Left cardiac atrium (tissue), 4 donors: ENCODE results near the gene SLC25A29. TPM values are rescaled to one million over a fixed set of nuclear protein-coding genes. Genes with fewer than 3 reads are reported as not detected.

Experiments
- ATAC-seq, 2 donors: fragments of 200-7000 bp; cut with Tn5 transposase; one replicate each; pipeline ENCODE4 v1.9.1; 2020; ENCODE audit warnings: mild to moderate bottlenecking in 2 of 2, moderate library complexity in 2 of 2
- DNase-seq: peaks from one replicate; pipeline ENCODE4 v3.0.0-alpha.2; 2020
- intact Hi-C, 2 donors: fragments of 100-400 bp; cut with DNase I; formaldehyde crosslinking; loops; one replicate each; pipeline versions ENCODE4 v1.14.1 to v1.15.1; 2022 to 2023
- microRNA-seq, 2 donors: library from miRNA; unstranded; fragments of <30 nt; microRNA quantifications; one replicate each; pipeline ENCODE4 v1.2.0, GENCODE V29; 2020
- total RNA-seq, 2 donors: library from RNA; stranded (reverse); fragmentation: NEBNext Ultra II Directional; extraction: Animal tissue kit (Norgen Biotek cat#: 25700); gene quantifications; one replicate each; pipeline ENCODE4 v1.2.1, GENCODE V29; 2021
- donor health status: DM: no; HTN: yes; CAD: no.
- donor health status: DM: no; HTN: yes; CAD: no; lungs with severe emphysema.
- donor health status: DM: yes; HTN: yes; CAD: no.
- donor health status: Dilated cardiomyopathy.

Gene SLC25A29
- total RNA-seq, 2 donors from 2014 or later = 19.7 to 22.1 TPM

DNA sequence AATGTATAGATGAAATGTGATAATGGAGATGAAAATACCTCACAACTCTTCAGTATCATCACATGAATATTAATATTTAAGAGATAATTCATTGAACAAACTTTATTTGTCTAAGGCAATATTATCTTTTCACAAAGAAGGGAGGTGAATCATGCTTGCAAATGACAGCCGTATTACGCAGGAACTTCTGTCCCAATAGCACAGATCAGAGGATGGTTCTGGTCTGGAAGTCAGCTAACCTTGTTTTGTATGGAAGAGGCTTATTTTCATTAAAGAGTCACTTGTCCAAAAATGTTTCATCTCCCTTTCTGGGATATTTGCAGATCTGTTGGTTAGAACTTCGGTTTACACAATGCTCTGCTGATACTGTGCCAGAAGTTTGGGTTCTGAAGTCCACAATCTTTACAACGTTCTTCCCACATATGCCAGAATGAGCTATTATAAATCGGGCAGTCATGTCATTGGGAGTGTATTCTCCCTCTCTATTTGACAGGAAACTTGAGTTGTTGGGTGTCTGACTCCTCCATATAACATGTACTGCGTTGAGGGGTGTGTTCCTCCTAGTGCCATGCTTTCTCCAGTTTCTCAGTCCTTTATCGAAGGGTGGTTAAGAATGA, 37.5 kb downstream of the SLC25A29 start:
- intact Hi-C loops = no loop called here
- ATAC-seq (no peak), DNase-seq (no peak)

DNA sequence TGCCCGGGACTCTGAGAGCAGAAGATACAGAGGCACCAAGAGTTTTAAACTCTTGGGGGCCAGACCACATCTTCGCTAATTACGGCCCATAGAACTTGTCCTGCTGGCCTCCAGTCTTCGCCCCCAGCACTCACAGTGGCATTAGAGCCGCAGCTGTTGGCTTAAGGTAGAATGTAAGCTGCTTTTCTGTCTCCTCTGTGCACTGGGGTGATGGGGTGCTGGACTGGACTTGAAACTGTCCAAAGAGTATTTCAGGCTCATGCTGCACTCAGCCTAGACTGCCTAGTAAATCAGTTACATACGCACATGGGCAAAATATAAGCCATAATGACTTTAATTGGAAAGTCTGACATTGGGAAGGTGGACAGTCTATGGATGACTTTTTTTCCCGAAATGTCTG, 38.3 kb downstream of the SLC25A29 start:
- ATAC-seq = no peak
- DNase-seq = no peak
- intact Hi-C loops = no loop called here

DNA sequence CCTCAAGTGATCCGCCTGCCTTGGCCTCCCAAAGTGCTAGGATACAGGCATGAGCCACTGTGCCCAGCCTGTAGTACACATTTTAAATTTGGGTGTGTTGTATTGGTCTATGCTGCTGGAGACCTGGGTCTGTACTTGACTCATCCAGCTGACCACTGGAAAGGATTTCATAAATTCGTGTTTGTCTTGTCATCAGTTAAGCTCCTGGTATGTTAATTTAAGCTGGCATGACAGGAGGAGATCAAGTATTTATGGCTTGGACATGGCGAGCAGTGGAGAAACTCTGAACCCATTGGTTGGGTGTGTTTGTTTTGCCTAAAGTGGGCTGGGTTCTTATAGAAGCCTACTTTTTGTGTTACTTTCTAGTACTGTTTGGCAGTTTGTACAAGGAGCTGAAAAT, 43.1 kb downstream of the SLC25A29 start:
- no peak for DNase-seq
- intact Hi-C loops = no loop called here
- ATAC-seq = no peak

DNA sequence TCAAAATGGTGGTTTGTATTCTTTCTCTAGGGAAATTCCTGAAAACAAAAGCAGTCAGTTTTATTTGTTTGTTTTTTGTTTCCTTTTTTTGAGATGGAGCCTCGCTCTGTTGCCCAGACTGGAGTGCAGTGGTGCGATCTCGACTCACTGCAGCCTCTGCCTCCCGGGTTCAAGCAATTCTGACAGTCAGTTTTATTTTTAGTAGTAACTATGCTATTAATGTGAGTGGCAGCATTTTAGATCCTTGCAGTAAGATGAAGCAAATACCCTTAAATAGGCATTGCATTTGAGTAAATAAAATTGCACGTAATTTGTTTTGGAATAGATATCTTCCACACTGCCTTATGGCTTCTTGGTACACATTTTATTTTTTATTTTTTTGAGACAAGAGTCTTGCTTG, 43.7 kb downstream of the SLC25A29 start:
- no peak for ATAC-seq
- intact Hi-C loops = no loop called here

DNA sequence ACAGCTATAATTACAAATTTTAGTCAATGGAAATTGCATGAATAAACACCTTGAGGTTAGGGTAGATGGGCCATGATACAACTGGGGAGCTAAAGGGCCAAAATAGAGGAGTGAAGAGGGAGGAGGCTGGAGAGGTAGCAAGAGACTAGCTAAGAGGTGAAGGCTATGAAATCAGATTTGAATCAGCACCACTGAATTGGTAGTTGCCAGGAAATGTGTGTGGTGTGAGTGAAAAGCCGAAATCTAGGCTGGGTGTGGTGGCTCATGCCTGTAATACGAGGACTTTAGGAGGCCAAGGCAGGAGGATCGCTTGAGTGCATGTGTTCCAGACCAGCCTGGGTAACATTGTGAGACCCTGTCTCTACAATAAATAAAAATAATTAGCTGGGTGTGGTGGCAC, 44.6 kb downstream of the SLC25A29 start:
- DNase-seq (no peak), ATAC-seq (no peak)
- intact Hi-C loops = no loop called here

More for the DNA sequence above, 43.7 kb downstream of the SLC25A29 start:
- DNase-seq = no peak

DNA sequence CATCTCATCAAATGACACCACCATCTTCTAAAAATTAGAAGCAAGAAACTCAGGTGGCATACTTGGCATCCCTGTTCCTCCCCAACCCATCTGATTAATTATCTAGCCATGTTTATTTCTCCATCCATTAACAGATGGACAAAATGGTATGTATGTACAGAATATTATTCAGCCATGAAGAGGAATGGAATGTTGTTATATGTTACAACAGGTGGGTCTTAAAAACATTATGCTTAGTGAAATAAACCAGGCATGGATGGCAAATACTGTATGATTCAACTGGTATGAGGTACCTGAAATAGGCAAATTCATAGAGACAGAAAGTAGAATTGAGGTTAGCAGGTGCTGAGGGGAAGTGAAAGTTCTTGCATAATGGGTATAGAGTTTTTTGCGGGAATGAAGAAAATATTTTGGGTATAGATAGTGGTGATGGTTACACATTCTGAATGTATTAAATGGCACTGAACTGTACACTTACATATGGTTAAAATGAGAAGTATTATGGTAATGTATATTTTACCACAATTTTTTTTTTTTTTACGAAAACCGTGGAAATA, 49.8 kb downstream of the SLC25A29 start:
- no peak for ATAC-seq
- intact Hi-C loops = no loop called here
- DNase-seq = no peak

DNA sequence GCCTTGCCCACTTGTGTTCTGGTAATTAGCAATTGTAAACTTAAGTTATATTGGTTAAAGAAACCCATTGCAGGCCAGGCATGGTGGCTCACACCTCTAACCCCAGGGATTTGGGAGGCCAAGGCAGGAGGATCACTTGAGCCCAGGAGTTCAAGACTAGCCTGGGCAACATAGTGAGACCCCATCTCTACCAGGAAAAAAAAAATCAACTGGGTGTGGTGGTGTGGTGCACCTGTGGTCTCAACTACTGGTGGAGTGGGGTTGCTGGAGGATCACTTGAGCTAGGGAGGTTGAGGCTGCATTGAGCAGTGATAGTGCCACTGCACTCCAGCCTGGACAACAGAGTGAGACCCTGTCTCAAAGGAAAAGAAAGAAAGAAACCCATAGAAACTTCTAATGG, 53.6 kb downstream of the SLC25A29 start:
- ATAC-seq (no peak), DNase-seq (no peak)
- intact Hi-C loops = loop anchor here in 1 of 2 donors (5.0 kb wide), 1 partner anchor 35 kb away; no protein-coding TSS in a partner anchor

DNA sequence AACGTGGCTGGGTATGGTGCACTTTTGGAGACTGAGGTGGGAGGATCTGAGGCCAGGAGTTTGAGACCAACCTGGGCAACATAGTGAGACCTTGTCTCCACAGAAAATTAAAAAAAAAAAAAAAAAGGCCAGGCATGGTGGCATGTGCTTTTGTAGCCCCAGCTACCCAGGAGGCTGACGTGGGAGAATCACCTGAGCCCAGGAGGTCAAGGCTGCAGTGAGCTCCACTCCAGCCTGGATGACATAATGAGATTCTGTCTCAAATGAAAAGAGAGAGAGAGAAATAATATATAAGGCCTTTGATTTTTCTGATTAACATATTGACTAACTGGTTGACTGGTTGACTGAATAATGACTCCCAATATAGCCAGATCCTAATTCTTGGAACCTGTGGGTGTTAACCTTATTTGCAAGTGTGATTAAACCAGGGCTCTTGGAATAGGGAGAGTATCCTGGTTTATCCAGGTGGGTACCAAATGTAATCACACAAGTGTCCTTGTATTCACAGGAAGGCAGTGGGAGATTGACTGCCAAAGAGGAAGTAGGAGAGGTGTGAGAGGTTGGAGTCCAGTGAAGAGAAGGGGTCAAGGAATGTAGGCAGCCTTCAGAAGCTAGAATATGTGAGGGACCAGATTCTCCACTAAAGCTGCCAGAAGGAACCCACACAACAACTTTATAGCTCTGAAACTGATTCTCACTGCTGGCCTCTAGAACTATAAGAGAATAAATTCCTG, 55.3 kb downstream of the SLC25A29 start:
- DNase-seq = no peak
- intact Hi-C loops = loop anchor here in 1 of 2 donors (5.0 kb wide), 1 partner anchor 36 kb away; no protein-coding TSS in a partner anchor
- no peak for ATAC-seq

DNA sequence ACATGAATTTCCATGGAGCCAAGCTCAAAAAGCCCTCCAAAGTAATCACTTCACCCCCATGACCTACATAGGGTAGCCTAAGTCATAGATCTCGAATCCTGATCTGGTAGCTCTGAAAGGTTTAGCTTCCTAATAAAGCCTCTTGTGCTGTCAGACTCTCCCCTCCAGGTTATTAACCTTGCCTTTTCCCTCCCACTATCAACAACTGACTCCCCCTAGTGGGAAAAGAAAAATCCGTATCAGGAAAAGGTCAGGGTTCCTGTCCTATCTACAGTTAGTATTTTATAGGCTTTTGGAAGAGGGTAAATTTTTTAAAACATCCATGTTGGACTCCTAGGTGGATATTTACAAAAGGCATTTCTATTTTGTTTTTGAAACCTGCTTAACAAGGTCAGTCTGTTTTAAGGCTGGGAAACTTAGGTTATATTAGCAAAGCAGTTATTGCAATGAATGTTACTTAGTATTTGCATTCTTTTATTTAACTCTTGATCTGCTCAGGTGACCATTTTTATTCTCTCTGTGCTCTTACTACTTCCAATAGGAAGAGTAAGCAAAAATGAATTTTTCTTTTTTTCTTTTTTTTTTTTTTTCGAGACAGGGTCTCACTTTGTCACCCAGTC, 59.3 kb downstream of the SLC25A29 start:
- intact Hi-C loops = no loop called here
- ATAC-seq (peak; percentile 50 to 65), DNase-seq (no peak)

DNA sequence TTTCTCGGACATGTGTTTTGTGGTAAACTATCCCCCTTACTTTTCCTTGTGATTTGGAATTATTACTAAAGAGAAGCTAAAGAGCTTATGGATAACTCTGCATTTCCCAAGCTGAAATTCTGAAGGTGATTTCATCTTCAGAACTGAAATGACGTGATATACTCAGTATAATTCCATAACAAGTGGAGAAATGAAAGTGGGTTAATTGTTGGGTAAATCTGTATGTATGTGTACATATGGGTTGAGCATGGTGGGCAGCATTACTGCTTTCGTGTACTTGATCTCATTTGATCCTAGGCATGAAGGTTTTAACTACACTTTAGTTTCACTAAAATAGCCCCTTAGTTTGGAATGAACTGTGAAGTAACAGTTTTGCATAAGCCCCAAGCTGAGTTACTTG, 63.2 kb downstream of the SLC25A29 start:
- ATAC-seq = no peak
- intact Hi-C loops = no loop called here

DNA sequence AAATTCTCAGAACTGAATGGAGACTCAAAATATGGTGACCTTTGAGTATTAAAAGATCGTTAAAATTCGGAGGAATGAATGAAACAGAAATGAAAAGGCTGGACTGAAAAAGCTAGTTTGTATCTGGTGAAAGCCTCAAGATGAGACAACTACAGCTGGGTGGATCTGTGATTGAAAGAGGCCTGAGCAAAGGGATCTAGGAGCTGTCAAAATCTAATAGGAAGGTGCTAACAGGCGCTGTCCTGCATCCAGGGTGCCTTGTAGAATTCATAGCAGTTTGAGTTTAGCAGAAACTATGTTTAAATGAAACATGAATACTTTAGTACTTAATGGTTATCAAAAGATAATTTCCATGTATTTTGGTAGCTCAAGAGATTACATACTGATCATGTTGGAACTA, 65.0 kb downstream of the SLC25A29 start:
- ATAC-seq (no peak), DNase-seq (no peak)
- intact Hi-C loops = no loop called here

More for the DNA sequence above, 63.2 kb downstream of the SLC25A29 start:
- DNase-seq = no peak

Small RNAs within 50 kb of the gene (microRNA-seq; reads per million reads assigned to microRNA genes)
- gene MIR345 = 56.7 to 62.3 reads per million in 2 donors
- gene MIR6764 = 0 to 0.20 reads per million in 2 donors

Other genes with a start within 250 kb of the SLC25A29 start
- gene EVL, start 241.0 kb downstream of the SLC25A29 start, total RNA-seq = 10 to 100 TPM; 48.3 to 58.8 TPM
- under 1 TPM in 1 of 2 donors, not detected in 1; 0.18 TPM for gene DEGS2, start 146.8 kb downstream of the SLC25A29 start, total RNA-seq
- gene YY1, start 67.3 kb downstream of the SLC25A29 start, total RNA-seq = 10 to 100 TPM; 41.0 to 45.7 TPM
- not detected for gene SLC25A47, start 16.9 kb upstream of the SLC25A29 start, total RNA-seq
- 1 to 10 TPM; 5.2 to 5.9 TPM for gene WDR25, start 70.0 kb upstream of the SLC25A29 start, total RNA-seq